HG03103 (cell line): Measurements from ENCODE around the gene A3GALT2.

Experiments
- ATAC-seq: cut with Tn5 transposase; IDR thresholded peaks from one replicate; pipeline ENCODE4 v1.9.1; 2021; ENCODE audit warnings: low read depth; ENCODE audit not compliant: unreplicated experiment

Gene A3GALT2

GRCh38 chr1:33334081-33334552 is 13.2 kb upstream of the A3GALT2 start:
- ATAC-seq: no peak

- no peak for ATAC-seq
Observed at GRCh38 chr1:33332881-33333280, 12.0 kb upstream of the A3GALT2 start.

- ATAC-seq: no peak
Observed at GRCh38 chr1:33332357-33332789, 11.5 kb upstream of the A3GALT2 start.

GRCh38 chr1:33331444-33332356 is 10.8 kb upstream of the A3GALT2 start:
- ATAC-seq: no peak

- ATAC-seq: no peak
Observed at GRCh38 chr1:33330906-33331305, 10.0 kb upstream of the A3GALT2 start.

- ATAC-seq: no peak
Observed at GRCh38 chr1:33330361-33330890, 9.5 kb upstream of the A3GALT2 start.

GRCh38 chr1:33329600-33330305 is 8.9 kb upstream of the A3GALT2 start:
- no peak for ATAC-seq

- ATAC-seq: no peak
Observed at GRCh38 chr1:33328817-33329216, 7.9 kb upstream of the A3GALT2 start.

- ATAC-seq: no peak
Observed at GRCh38 chr1:33327587-33328325, 6.9 kb upstream of the A3GALT2 start.

- no peak for ATAC-seq
Observed at GRCh38 chr1:33326785-33327184, 5.9 kb upstream of the A3GALT2 start.

- no peak for ATAC-seq
Observed at GRCh38 chr1:33324677-33325575, 4.0 kb upstream of the A3GALT2 start.

- no peak for ATAC-seq
Observed at GRCh38 chr1:33323663-33324477, 3.0 kb upstream of the A3GALT2 start.

- ATAC-seq: no peak
Observed at GRCh38 chr1:33322870-33323585, 2.1 kb upstream of the A3GALT2 start.

GRCh38 chr1:33322109-33322508 is 1.2 kb upstream of the A3GALT2 start:
- no peak for ATAC-seq

GRCh38 chr1:33321178-33321577 is 280 bp upstream of the A3GALT2 start:
- ATAC-seq: no peak

GRCh38 chr1:33319949-33320618 is 814 bp downstream of the A3GALT2 start:
- ATAC-seq: no peak

GRCh38 chr1:33319186-33319948 is 1.5 kb downstream of the A3GALT2 start:
- ATAC-seq: no peak
